ENCODE results near the gene OCIAD1.
"Not testable (repeated sequence)": the region's sequence is repeated elsewhere in the genome, so short reads cannot be mapped to it uniquely, and the experiment has no call there.

The OCIAD1 gene, protein sequence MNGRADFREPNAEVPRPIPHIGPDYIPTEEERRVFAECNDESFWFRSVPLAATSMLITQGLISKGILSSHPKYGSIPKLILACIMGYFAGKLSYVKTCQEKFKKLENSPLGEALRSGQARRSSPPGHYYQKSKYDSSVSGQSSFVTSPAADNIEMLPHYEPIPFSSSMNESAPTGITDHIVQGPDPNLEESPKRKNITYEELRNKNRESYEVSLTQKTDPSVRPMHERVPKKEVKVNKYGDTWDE

DNA sequence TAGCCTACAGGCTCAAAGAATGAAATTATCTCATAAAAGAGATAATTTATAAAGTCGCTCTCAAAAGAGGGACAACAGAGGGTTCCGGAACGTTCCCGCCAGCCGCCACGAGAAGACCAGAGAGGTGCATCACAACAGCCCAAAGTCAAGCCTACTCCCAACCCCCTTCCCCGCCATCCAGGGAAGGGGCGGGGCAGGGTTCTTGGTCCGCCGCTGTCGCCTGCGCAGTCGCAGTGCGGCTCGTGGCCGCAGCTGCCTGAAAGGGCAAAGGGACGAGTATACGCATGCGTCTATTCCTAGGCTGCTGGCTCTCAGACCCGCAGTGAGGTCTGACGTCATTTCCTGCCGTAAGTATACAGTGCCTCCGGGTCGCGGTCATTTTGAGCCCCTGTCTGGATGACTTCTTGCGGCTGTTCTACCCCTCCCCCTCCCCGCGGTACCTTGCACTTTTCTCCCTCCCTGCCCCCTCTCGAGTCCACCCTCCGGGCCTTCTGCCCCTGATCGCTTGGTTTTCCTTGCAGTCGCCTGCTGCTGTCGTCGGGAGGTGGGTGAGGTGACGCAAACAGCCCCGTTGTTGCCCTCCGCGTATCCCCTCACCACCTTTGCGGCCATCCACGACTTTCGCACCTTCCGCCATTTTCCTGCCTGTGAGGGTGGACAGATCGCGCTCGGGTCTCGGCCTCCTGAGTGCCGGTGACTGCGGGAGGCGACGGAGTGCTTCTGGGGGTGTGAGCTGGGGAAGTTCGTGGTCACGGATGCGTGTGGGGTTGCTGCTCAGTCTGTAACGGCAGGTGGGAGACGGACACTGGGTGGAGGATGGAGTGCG, at the start of gene OCIAD1:
OCIAD1 (plus strand) TSS at position 383 of the 826 bp plus-strand sequence. CDS start 1,537 bp downstream, outside the sequence.
- DNase-seq, result peak; percentile 88

DNA sequence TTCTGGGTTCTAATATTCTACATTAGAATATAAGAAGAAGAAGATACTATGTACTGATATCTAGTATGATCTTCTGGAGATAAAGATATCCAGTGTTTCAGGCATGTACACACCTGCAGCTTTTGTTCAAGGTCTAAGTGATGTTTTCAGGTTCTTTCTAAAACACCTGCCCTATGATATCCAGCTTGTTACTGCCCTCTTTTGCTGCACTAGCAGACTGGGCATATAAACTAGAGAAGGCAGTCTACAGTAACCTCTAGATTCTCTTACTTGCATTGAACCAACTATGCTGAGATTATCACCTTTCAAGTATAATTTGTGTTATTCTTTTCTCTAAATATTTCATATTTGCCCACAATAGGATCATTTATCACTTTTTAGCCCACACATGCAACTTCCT, 48.9 kb upstream of the OCIAD1 start:
- DNase-seq, result no peak

DNA sequence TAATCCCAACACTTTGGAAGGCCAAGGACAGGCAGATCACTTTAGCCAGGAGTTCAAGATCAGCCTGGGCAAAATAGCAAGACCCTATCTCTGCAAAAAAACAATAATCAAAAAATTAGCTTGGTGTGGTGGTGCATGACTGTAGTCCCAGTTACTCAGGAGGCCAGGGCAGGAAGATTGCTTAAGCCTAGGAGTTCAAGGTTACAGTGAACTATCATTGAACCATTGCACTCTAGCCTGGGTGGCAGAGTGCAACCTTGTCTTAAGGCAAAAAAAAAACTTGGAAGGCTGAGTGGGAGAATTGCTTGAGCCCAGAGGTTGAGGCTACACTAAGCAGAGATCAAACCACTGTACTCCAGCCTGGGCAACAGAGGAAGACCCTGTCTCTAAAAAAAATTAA, 45.6 kb upstream of the OCIAD1 start:
- DNase-seq, result no peak

DNA sequence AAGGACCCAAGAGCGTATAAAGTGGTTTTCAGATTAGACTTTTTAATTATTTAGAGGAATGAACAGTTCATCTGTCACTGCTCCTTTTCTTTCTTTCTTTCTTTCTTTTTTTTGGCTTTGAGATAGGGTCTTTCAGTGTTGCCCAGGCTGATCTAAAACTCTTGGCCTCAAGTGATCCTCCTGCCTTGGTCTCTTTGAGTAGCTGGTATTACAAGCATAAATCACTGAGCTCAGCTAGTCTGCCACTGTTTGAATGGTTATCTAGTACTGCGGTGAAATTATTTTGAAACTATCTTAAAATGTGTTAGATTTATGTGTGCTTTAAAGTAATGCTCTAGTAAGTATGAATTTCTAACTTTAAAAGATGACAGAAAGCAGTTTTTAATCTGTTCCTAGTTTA, 44.3 kb upstream of the OCIAD1 start:
- no peak for DNase-seq

DNA sequence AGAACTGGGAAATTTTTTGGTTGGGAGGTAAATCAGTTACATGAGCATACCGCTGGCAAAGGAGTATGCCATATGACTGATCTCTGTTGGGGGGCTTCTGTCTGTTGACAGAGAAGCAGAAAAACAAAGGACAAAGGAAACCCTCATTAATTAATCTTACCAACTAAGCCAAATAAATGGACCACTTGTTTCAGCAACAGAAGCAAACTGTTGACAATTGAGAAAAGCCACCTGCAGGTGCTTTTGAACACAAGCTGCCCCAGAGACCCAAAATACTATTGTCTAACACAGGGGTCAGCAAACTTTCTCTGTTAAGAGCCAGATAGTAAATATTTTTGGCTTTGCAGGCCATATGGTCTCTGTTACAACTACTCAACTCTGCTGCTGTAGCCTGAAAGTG, 43.8 kb upstream of the OCIAD1 start:
- no peak for DNase-seq

DNA sequence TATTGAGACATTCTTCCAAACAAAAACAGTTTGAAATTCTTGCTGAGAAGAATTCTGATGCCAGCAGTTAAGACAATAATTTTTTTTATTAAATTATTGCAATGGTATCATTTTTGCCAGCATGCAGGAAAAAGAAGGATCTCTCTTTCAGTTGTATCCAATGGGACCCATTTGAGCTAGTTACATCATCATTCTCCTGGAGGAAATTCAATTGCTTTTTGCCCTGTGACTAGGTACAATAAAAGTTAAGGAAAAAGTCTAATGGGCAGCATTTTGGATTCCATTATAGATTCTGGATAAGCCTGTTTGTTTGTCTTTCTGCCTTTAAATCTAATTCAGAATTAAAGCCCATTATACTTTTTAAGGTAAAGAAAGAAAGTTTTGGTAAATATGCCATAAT, 40.3 kb upstream of the OCIAD1 start:
- DNase-seq, result no peak

DNA sequence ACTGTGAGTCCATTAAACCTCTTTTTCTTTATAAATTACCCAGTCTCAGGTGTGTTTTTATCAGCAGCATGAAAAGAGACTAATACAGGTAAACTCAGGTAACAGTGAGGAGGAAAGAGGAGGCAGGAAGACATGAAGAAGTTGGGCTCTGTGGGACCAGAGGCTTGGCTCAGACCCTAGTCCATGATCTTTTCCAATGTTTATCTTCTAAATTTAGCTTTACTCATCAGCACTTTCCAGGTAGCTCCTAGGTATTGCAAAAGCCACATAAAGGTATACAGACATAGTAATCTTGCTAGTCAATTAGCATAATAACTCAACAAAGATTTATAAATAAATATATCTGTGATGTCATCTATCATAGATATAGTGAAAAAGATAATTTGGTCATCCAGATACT, 39.6 kb upstream of the OCIAD1 start:
- DNase-seq, result no peak

DNA sequence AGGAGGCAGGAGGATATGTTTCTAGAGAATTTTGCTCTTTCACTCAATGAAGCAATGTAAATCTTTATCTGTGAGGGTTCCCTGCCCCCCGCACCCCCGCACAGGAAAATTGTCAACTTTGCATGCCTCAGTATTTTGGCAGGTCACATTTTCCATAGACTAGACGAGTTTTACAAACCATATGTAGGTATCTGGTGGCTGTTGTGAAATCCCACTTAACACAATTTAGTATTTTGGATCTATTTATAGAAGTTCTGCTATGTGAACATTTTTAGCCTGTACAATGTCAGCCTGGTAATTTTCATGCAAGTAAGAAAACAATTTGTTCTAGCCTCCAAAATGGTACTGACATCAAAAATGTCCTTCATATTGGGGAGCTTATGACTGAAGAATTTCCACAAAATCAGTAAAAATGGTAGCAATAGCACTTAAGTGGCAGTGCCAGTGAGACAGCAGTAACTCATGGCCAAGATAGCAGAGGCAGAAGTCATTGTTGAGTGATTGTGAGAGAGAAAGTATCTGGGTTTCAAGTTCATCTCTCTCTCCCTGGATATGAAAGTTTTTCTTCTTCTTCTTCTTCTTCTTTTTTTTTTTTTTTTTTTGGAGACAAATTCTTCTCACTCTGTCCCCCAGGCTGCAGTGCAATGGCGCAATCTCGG, 38.4 kb upstream of the OCIAD1 start:
- no peak for DNase-seq

DNA sequence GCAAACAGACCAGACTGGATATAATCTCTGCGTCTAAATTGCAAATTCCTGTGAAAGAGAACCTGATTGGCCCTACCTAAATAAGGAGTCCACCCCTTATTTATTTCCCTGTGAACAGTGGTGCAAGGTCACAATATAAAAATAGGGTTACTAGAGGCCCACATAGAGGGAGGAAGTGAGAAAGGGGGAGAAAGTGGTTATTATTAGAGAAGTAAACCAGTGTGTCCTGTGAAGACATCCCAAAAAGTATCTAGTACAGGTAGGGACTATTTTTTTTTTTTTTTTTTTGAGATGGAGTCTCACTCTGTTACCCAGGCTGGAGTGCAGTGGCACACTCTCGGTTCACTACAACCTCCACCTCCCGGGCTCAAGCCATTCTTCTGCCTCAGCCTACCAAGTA, 35.8 kb upstream of the OCIAD1 start:
- DNase-seq, result no peak

DNA sequence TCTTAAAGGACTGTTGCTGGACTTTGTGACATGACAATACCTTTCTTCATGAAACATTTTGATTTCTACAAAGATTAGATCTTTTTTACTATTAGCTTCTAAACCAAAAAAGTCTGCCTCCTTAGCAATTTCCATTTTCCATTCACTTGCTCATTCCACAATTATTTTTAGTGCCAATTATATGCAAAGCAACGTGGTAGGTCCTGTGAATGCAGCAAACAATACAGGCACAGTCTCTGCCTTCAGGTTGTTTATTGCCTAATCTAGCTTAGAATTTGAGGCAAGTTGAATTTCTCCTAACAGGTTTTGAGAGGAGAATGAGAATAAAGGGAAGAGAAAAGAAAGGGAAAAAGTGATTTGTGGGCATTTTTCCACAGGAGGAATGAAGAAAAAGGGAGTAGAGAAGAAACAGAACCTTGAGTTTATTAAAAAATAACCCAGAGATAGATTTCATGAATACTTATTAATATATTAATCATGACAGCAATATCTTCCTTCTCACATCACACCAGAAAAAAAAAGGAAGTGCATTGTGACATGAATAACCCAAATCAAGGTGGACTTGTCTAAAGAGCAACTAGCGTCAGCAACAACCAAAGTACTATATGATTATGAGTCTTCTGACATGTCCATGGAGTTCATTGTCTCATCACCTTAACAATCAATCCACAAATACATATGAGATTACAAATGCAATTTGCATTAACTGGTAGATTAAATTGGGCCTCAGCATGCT, 34.5 kb upstream of the OCIAD1 start:
- DNase-seq, result no peak

DNA sequence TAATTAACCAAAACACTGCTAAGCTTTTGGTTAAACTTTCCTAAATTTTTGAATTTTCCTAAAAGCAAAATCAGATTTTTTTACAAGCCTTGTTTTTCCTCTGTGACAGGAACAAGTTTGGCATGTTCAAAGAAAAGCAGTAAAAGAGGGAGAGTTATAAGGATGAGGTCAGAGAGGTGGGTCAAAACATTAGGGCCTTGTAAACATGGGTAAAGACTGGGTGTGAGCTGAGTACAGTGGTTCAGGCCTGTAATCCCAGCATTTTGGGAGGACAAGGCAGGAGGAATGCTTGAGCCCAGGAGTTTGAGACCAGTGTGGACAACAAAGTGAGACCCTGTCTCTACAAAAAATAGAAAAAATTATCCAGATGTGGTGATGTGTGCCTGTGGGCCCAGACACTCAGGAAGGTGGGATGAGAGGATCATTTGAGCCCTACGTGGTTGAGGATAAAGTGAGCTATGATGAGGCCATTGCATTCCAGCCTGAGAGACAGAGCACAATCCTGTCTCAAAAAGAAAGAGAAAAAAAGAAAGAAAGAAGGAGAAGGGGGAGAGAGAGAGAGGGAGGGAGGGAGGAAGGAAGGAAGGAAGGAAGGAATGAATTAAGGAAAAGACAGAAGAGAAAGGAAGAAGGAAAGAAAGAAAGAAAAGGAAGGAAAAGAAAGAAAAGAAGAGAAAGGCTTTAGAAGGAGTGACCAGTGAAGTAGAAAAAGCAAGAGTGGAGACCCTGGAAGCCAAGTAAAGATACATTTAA, 33.8 kb upstream of the OCIAD1 start:
- DNase-seq, result no peak

DNA sequence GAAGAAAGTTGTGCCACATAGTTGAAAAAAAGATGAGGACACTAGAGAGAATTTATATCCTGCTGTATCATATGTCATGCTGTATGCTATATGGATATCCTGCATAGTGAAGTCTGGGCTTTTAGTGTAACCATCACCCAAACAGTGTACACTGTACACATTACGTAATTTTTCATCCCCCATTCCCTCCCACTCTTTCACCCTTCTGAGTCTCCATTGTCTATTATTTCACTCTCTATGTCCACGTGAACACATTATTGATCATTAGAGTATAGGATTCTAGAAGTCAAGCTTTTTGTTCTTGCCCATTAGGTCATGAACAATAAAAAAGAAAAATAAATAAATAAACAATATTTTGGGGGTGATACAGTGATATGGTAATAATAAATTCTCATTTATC, 32.8 kb upstream of the OCIAD1 start:
- DNase-seq, result no peak

DNA sequence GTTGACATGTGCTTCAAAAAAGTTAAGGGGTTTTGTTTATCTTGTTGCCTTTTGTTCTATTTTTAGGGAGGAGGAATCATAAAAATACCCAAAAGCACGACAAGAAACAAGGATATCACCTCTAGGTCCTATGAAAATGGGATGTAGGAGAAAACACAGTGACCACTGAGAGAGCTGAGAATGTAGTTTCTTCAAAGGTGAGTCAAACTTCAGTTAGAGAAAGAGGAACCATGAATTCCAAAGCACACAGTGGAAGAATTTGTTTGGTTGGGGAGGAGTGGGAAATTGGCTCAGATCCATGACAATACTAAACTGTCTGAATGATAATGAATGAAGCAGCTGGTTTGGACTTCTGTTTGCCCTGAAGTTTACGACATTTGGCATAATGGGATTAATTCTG, 31.7 kb upstream of the OCIAD1 start:
- no peak for DNase-seq

DNA sequence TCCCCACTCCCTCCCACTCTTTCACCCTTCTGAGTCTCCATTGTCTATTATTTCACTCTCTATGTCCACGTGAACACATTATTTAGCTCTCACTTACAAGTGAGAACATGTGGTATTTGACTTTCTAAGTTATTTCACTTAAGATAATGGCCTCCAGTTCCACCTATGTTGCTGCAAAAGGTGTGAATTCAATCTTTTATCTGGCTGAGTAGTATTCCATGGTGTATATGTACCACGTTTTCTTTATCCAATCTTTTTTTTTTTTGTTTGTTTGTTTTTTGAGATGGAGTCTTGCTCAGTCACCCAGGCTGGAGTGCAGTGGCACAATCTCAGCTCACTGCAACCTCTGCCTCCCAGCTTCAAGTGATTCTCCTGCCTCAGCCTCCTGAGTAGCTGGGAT, 30.7 kb upstream of the OCIAD1 start:
- not testable (repeated sequence) for DNase-seq

DNA sequence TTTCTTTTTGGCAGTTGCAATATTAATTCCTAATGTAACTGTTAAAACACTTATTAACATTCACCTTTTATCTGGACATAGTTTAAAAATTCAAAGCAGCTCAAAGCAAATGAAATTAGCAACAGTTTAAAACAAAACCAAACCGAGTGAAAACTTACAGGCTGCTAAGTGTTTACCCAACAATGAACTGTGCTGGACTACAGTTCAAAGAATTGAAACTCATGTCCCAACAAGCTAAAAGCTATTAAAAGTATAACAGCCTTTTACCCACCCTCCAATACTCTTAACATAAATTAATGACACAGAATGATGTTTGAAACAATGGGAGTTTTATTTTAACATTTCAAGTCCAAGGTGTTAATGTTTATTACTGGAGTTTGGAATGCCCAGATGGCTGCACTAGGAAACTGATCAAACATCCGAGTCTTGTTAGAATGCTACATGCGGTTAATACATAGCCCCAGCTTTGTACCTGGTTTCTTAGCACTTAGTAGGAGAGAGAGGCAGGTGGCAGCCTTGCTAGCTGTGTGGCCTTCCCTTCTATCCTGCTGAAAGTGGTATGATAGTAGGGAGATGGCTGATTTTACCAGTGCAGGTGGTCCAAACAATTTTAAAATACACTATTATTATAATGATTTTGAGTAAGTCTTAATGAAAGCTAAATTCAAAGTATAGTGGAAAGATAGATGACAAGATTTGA, 29.7 kb upstream of the OCIAD1 start:
- no peak for DNase-seq

DNA sequence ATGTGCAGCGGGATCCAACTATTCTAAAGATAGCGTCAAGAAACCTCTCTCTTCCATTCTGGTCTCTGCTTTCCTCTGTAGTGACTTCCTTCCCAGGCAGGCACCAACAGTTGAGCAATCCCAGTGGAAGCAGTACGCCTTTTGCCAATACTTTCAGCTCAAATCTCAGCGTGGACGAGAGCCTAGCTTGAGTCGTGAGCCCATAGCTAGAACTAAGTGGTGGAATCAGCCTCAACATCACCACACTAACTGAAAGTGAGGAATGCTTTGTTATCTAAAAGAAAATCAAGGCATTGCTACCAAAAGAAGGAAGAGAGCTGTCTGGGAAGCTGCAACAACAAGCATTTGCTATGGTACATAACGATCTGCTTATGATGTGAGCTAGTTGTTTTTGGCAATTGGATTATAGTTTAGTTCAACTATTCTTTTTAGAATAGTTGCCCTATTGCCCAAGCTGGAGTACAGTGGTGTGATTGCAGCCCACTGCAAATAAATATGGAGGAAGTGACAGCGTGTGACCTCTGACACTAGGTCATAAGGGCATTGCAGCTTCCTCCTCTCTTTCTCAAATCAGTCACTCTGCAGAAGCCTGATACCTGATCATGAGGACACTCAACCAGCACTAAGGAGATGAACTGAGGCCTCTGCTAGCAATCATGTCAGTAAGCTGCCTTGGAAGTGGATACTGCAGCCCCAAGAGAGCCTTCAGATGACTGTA, 26.1 kb upstream of the OCIAD1 start:
- DNase-seq, result no peak

DNA sequence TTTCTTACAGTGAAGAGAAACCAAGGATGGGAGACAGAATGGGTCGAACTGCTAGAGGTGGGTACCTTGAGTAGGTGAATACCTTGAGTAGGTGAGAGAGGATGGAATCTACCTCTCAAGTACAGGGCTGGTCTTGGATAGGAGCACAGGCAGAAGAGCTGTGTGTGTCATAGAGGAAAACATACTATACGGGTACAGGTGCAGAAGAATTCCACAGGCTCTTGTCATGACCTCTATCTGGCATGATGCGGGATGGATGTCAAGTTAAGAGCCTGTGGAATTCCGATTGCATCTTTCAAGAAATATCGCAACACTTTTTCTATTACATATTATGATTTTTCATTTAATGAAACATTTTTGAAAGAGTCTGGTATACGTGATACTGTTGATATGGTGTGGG, 18.0 kb upstream of the OCIAD1 start:
- no peak for DNase-seq

DNA sequence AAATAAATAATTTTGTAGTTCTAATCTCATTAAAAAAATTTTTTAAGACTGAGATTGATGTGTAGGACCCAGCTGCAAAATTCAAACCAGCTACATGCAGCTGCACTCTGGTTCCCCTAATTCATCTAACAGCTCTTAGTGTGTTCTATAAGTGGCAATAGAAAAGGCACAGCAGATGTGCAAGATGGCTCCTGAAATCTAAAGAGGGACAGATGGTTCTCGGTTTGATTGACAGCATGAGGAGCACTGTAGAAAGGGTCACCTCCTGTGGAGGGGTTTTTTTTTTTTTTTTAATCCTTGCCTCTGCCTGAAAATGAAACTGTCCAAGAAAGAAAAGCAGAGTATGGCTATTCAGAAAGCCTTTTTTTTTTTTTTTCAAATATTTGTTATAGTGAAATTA, 16.9 kb upstream of the OCIAD1 start:
- DNase-seq, result no peak

DNA sequence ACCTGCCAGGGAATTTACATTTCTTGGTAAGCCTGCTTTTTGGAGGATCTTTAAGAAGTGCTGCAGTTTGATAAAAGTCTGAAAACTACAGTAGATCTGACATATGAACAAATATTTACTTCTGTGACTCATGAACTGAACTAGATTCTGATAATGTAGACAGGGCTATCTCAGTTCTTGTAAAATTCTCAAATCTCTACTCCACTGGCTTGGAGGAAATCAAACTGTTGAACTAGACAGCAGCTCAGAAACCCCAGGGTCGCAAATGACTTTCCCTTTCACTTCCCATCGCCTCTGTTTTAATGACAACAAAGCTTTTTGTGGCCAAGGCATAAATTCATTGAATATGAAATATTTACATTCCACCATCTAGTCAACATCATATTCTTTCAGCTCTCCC, 15.4 kb upstream of the OCIAD1 start:
- no peak for DNase-seq

DNA sequence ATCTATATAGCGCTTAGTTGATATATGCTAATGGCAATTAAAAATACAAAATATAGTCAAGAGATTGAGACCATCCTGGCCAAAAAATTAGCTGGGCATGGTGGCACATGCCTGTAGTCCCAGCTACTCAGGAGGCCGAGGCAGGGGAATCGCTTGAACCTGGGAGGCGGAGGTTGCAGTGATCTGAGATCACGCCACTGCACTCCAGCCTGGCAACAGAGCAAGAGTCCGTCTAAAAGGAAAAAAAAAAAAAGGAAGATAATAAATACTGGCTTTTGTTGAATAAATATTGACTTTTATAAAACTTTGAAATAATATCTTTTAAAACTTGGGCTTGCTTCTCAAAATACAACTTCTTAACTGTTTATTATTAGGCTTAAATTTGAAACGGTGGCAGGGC, 14.6 kb upstream of the OCIAD1 start:
- not testable (repeated sequence) for DNase-seq

DNA sequence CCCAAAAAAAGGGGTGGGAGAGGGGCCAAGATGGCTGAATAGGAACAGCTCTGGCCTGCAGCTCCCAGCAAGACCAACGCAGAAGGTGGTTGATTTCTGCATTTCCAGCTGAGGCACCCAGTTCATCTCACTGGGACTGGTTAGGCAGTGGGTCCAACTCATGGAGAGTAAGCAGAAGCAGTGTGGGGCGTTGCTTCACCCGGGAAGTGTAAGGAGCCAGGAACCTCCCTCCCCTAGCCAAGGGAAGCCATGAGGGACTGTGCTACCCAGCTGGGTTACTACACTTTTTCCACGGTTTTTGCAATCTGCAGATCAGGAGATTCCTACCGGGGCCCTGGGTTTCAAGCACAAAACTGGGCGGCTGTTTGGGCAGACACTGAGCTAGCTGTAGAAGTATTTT, 13.9 kb upstream of the OCIAD1 start:
- no peak for DNase-seq

Data from activated CD8-positive, alpha-beta memory T cell treated with anti-CD3 and anti-CD28 coated beads, Interleukin-2, amount 50 U/mL, for 4 hours (primary cell).